RKO (cell line): ENCODE data around the gene OPN4.

Experiments used
- DNase-seq: peaks from one replicate; pipeline ENCODE4 v3.0.0-alpha.2; 2016; ENCODE audit warnings: low spot score

OPN4 gene

GRCh38 chr10:86662186-86663045 lies 8.1 kb downstream of the OPN4 start:
- DNase-seq: no peak

- no peak for DNase-seq
Observed at GRCh38 chr10:86663046-86663345, 8.6 kb downstream of the OPN4 start.

- DNase-seq: no peak
Observed at GRCh38 chr10:86663576-86664339, 9.4 kb downstream of the OPN4 start.

- no peak for DNase-seq
Observed at GRCh38 chr10:86664341-86665217, 10.2 kb downstream of the OPN4 start.

- no peak for DNase-seq
Observed at GRCh38 chr10:86665218-86665607, 10.9 kb downstream of the OPN4 start.

- no peak for DNase-seq
Observed at GRCh38 chr10:86665868-86666267, 11.5 kb downstream of the OPN4 start.

GRCh38 chr10:86666538-86666937 lies 12.2 kb downstream of the OPN4 start:
- no peak for DNase-seq

- DNase-seq: no peak
Observed at GRCh38 chr10:86667421-86668181, 13.3 kb downstream of the OPN4 start.

- DNase-seq: no peak
Observed at GRCh38 chr10:86668297-86669165, 14.2 kb downstream of the OPN4 start, which contains the start of gene LDB3. Gene LDB3, plus strand, starts transcription at chr10:86668511. Its CDS starts 181 bp downstream, at chr10:86668692.

GRCh38 chr10:86670290-86670811 lies 16.0 kb downstream of the OPN4 start:
- no peak for DNase-seq

GRCh38 chr10:86670876-86671275 lies 16.5 kb downstream of the OPN4 start:
- no peak for DNase-seq

GRCh38 chr10:86671419-86671818 lies 17.1 kb downstream of the OPN4 start:
- no peak for DNase-seq

- DNase-seq: no peak
Observed at GRCh38 chr10:86671985-86672710, 17.8 kb downstream of the OPN4 start.

- no peak for DNase-seq
Observed at GRCh38 chr10:86673216-86673826, 19.0 kb downstream of the OPN4 start.

- DNase-seq: no peak
Observed at GRCh38 chr10:86673827-86674581, 19.7 kb downstream of the OPN4 start.

GRCh38 chr10:86674912-86675311 lies 20.6 kb downstream of the OPN4 start:
- DNase-seq: no peak

- DNase-seq: no peak
Observed at GRCh38 chr10:86677374-86677773, 23.0 kb downstream of the OPN4 start.

- DNase-seq: no peak
Observed at GRCh38 chr10:86678999-86679792, 24.8 kb downstream of the OPN4 start.
